WTC11 (cell line): ENCODE results near the gene CD93.

Experiments
- CTCF ChIP-seq: fragments of 200-600 bp; IDR thresholded peaks from 2 replicates; pipeline ENCODE4 v1.8.0; 2022; ENCODE audit warnings: antibody characterized with exemption
- NFE2L1 ChIP-seq: sonication (generic); formaldehyde crosslinking; IDR thresholded peaks from 2 replicates; pipeline ENCODE4 v1.8.1; 2023; ENCODE audit warnings: missing genetic modification reagents
- ZNF232 ChIP-seq: sonication (generic); formaldehyde crosslinking; IDR thresholded peaks from 2 replicates; pipeline ENCODE4 v1.8.0; 2022; ENCODE audit warnings: mild to moderate bottlenecking, missing genetic modification reagents

GRCh38 chr20:23059846-23060245 is 26.3 kb downstream of the CD93 start:
- no peak for TF ChIP-seq CTCF
- TF ChIP-seq ZNF232 (CRISPR knock-in tag), result no peak
- no peak for TF ChIP-seq NFE2L1
